ENCODE measurements around the gene DIS3. TPM values are rescaled to one million over a fixed set of nuclear protein-coding genes. Genes with fewer than 3 reads are reported as not detected.

DIS3 gene
- total RNA-seq, 1 experiment from 2014 or later: 44.2 TPM

- peaks cover 5 to 14% of the 10 kb centered on the region in 2 experiments for H3K4me1 ChIP-seq (ENCODE audit: control insufficient read depth in 1 of 2, insufficient read depth in 2 of 2, low read length in 2 of 2)
- peaks cover 14 to 30% of the 10 kb centered on the region in 2 experiments; a peak in 2 of 4 replicates for H3K36me3 ChIP-seq (ENCODE audit: control insufficient read depth in 1 of 2, insufficient read depth in 2 of 2, low read length in 2 of 2)
- H3K79me2 ChIP-seq (ENCODE audit: insufficient read depth, low read length): peaks cover 84% of the 10 kb centered on the region
- ChIA-PET CTCF (no interaction called here), RAD21 (ENCODE audit: low non-redundant PET in 1 of 2, low total read pairs in 2 of 2, uncharacterized antibody in 2 of 2, unreplicated experiment in 2 of 2) (no interaction called here), POLR2A (no interaction called here)
- H3K27ac ChIP-seq (ENCODE audit: low read depth, low read length): peak overlapping the region; percentile 54; the same call in 1 of the 2 replicates
- no peaks in the 10 kb centered on the region for H3K9me3 ChIP-seq (ENCODE audit: control insufficient read depth in 1 of 2, insufficient read depth in 1 of 2, low read depth in 1 of 2, low read length in 2 of 2)
- no TSS peak for BruUV-seq (replicated peaks)
- H3K4me3 ChIP-seq (replicated peaks in 1 of 2; ENCODE audit: low read depth in 1 of 2, low read length in 2 of 2): peak overlapping the region; percentile 88 to 94
- intact Hi-C loops (cut with micrococcal nuclease): loop anchor here (5.0 kb wide), 1 partner anchor 55 kb away; the partner anchor contains the start of genes BORA and MZT1
- H3K4me2 ChIP-seq (ENCODE audit: low read length): peak overlapping the region; percentile 86
- TF ChIP-seq SP1 (IDR thresholded peaks at IDR 0.05; ENCODE audit: low read depth) (no peak), POLR2AphosphoS5 (IDR thresholded peaks at IDR 0.05; ENCODE audit: low read depth, low read length) (no peak), POLR2A (IDR thresholded peaks at IDR 0.05; ENCODE audit: borderline replicate concordance, extremely low read depth, insufficient read depth, insufficient read length) (no peak), YY1 (IDR thresholded peaks at IDR 0.05; ENCODE audit: extremely low read depth, insufficient replicate concordance, low read depth, low read length) (no peak), REST (IDR thresholded peaks at IDR 0.05; ENCODE audit: low read depth) (no peak), SIN3A (IDR thresholded peaks at IDR 0.05; ENCODE audit: low read depth) (no peak), JUND (IDR thresholded peaks at IDR 0.05) (no peak), CBX3 (IDR thresholded peaks at IDR 0.05; ENCODE audit: low read depth) (no peak), CEBPB (IDR thresholded peaks at IDR 0.05; ENCODE audit: low read depth) (no peak), ZNF274 (IDR thresholded peaks at IDR 0.05; ENCODE audit: low read depth, low read length) (no peak), RAD21 (IDR thresholded peaks at IDR 0.05; ENCODE audit: low read depth) (no peak), MAX (IDR thresholded peaks at IDR 0.05) (no peak), TCF7L2 (IDR thresholded peaks at IDR 0.05; ENCODE audit: borderline replicate concordance, extremely low read depth, insufficient read depth, insufficient read length) (no peak), ZFX (IDR thresholded peaks at IDR 0.05) (no peak), ELF1 (IDR thresholded peaks at IDR 0.05; ENCODE audit: borderline replicate concordance, low read depth) (no peak), EZH2phosphoT487 (IDR thresholded peaks at IDR 0.05; ENCODE audit: borderline replicate concordance) (no peak)
- TF ChIP-seq, protein P1, sequence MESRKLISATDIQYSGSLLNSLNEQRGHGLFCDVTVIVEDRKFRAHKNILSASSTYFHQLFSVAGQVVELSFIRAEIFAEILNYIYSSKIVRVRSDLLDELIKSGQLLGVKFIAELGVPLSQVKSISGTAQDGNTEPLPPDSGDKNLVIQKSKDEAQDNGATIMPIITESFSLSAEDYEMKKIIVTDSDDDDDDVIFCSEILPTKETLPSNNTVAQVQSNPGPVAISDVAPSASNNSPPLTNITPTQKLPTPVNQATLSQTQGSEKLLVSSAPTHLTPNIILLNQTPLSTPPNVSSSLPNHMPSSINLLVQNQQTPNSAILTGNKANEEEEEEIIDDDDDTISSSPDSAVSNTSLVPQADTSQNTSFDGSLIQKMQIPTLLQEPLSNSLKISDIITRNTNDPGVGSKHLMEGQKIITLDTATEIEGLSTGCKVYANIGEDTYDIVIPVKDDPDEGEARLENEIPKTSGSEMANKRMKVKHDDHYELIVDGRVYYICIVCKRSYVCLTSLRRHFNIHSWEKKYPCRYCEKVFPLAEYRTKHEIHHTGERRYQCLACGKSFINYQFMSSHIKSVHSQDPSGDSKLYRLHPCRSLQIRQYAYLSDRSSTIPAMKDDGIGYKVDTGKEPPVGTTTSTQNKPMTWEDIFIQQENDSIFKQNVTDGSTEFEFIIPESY (IDR thresholded peaks at IDR 0.05; ENCODE audit: extremely low read depth, insufficient replicate concordance, low read length): no peak
- H2AFZ ChIP-seq (ENCODE audit: low read depth, low read length, poor library complexity, severe bottlenecking): no peak overlapping the region
- peak overlapping the region; percentile 71 for H3K9ac ChIP-seq (ENCODE audit: low read length)
- ATAC-seq (no peak), DNase-seq (ENCODE audit: low read depth, low spot score) (no peak)
- H3K27me3 ChIP-seq (ENCODE audit: insufficient read depth, low read length): no peaks in the 10 kb centered on the region
- H4K20me1 ChIP-seq (ENCODE audit: insufficient read depth): no peaks in the 10 kb centered on the region
- no peaks in the 10 kb centered on the region for H3K9me2 ChIP-seq (ENCODE audit: insufficient read depth)
Observed at GRCh38 chr13:72782717-72783116, 1.0 kb upstream of the DIS3 start.

Data from HCT116 (cell line).